SK-N-SH treated with all-trans-retinoic acid at 6 μM for 48 hours (cell line): Measurements from ENCODE around the gene FAM83E.
A peak's percentile ranks its signal among the peaks of the same experiment; 100 is the strongest.

Experiments
- ATAC-seq: fragments of 200-7000 bp; cut with Tn5 transposase; 3 replicates; pipeline ENCODE4 v1.9.1; 2020; ENCODE audit warnings: mild to moderate bottlenecking, moderate library complexity
- BACH2 ChIP-seq: fragments of 250-450 bp; sonication (Bioruptor Pico); IDR thresholded peaks from 2 replicates; pipeline ENCODE4 v1.9.0; 2021; ENCODE audit warnings: mild to moderate bottlenecking, borderline replicate concordance
- CSDC2 ChIP-seq: fragments of 250-450 bp; sonication (Bioruptor Pico); IDR thresholded peaks from 2 replicates; pipeline ENCODE4 v1.5.0; 2020; ENCODE audit warnings: mild to moderate bottlenecking, moderate library complexity
- ESRRG ChIP-seq: fragments of 250-450 bp; sonication (Bioruptor Pico); IDR thresholded peaks from 2 replicates; pipeline ENCODE4 v1.6.1; 2021; ENCODE audit warnings: mild to moderate bottlenecking
- GLIS3 ChIP-seq: fragments of 250-450 bp; sonication (Bioruptor Pico); IDR thresholded peaks from 2 replicates; pipeline ENCODE4 v1.5.0; 2020; ENCODE audit warnings: mild to moderate bottlenecking, moderate library complexity
- ISL1 ChIP-seq: fragments of 250-450 bp; sonication (Bioruptor Pico); IDR thresholded peaks from 2 replicates; pipeline ENCODE4 v2.1.2; 2022; ENCODE audit warnings: mild to moderate bottlenecking, moderate library complexity
- OSR1 ChIP-seq: fragments of 250-450 bp; sonication (Bioruptor Pico); IDR thresholded peaks from 2 replicates; pipeline ENCODE4 v1.8.0; 2022; ENCODE audit warnings: moderate library complexity, mild to moderate bottlenecking, inconsistent platforms
- PPARA ChIP-seq: fragments of 250-450 bp; sonication (Bioruptor Pico); IDR thresholded peaks from 2 replicates; pipeline ENCODE4 v1.5.0; 2020; ENCODE audit warnings: mild to moderate bottlenecking, borderline replicate concordance
- RARB ChIP-seq: fragments of 250-450 bp; sonication (Bioruptor Pico); IDR thresholded peaks from 2 replicates; pipeline ENCODE4 v1.8.0; 2021; ENCODE audit warnings: mild to moderate bottlenecking, moderate library complexity
- SNAI2 ChIP-seq: fragments of 250-450 bp; sonication (Bioruptor Pico); IDR thresholded peaks from 2 replicates; pipeline ENCODE4 v1.5.0; 2020; ENCODE audit warnings: mild to moderate bottlenecking, moderate library complexity
- TCF4 ChIP-seq: fragments of 250-450 bp; sonication (Bioruptor Pico); IDR thresholded peaks from 2 replicates; pipeline ENCODE4 v1.8.0; 2021; ENCODE audit warnings: mild to moderate bottlenecking, moderate library complexity, borderline replicate concordance
- TOX ChIP-seq: fragments of 250-450 bp; sonication (Bioruptor Pico); IDR thresholded peaks from 2 replicates; pipeline ENCODE4 v1.8.0; 2021; ENCODE audit warnings: mild to moderate bottlenecking, moderate library complexity, borderline replicate concordance
- ZFP3 ChIP-seq: fragments of 250-450 bp; sonication (Bioruptor Pico); IDR thresholded peaks from 2 replicates; pipeline ENCODE4 v1.5.0; 2020; ENCODE audit warnings: mild to moderate bottlenecking, moderate library complexity
- ZFP30 ChIP-seq: fragments of 450-650 bp; formaldehyde crosslinking; IDR thresholded peaks from 2 replicates; pipeline ENCODE4 v1.5.0; 2022; ENCODE audit warnings: mild to moderate bottlenecking, moderate library complexity
- ZNF565 ChIP-seq: fragments of 450-650 bp; formaldehyde crosslinking; conservative IDR thresholded peaks from 2 replicates; pipeline ENCODE4 v1.5.0; 2020; ENCODE audit warnings: low read depth, mild to moderate bottlenecking, moderate library complexity
- ZNF70 ChIP-seq: fragments of 450-650 bp; formaldehyde crosslinking; IDR thresholded peaks from 2 replicates; pipeline ENCODE4 v1.5.0; 2020; ENCODE audit warnings: mild to moderate bottlenecking, moderate library complexity
- TF ChIP-seq, protein P1 (sequence below): fragments of 250-450 bp; sonication (Bioruptor Pico); IDR thresholded peaks from 2 replicates; pipeline ENCODE4 v1.5.0; 2020; ENCODE audit warnings: mild to moderate bottlenecking, moderate library complexity
- TF ChIP-seq, protein P2 (sequence below): fragments of 250-450 bp; sonication (Bioruptor Pico); IDR thresholded peaks from 2 replicates; pipeline ENCODE4 v1.5.1; 2021; ENCODE audit warnings: mild to moderate bottlenecking, moderate library complexity
- TF ChIP-seq, protein P3 (sequence below): fragments of 250-450 bp; sonication (Bioruptor Pico); IDR thresholded peaks from 2 replicates; pipeline ENCODE4 v1.8.0; 2021; ENCODE audit warnings: low read depth, mild to moderate bottlenecking, moderate library complexity, borderline replicate concordance
- TF ChIP-seq, protein P4 (sequence below): fragments of 250-450 bp; sonication (Bioruptor Pico); IDR thresholded peaks from 2 replicates; pipeline ENCODE4 v1.8.0; 2020; ENCODE audit warnings: mild to moderate bottlenecking, moderate library complexity, borderline replicate concordance

The FAM83E gene

DNA sequence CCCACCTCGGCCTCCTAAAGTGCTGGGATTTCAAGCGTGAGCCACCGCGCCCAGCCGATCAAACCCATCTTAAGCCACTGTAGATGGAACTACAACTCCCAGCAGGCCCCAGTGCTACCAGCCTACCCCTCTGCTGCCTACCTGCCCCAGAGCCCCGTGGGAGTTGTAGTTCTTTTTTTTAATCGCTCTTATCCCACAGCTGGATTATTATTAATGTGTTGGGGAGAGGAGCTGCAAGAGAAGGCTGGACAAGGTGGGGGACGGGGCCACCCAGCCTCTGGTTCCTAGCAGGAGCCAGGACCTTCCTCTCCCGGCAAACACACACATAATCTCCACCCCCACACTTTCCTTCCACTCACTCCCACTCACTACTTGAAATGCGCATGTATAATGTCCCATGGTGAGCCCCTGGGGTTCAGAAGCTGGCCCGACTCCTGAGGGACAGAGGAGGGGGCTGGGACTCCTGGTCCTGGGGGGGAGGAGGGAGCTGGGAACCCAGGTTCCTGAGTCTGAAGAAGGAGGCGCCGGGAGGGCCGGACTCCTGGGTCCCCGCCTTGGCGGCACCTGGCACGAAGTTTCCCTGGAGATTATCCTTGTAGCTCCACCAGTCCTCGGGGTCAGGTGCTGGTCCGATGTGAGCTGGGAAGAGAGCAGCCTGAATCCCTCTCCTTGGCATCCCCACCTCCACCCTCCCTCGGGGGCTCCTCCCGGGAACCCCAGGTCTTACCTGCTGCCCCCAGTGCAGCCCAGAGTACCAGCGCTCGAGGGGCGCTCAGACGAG lies 30.2 kb upstream of the FAM83E start:
- ATAC-seq = peak; percentile 78
- TF ChIP-seq, protein P1, sequence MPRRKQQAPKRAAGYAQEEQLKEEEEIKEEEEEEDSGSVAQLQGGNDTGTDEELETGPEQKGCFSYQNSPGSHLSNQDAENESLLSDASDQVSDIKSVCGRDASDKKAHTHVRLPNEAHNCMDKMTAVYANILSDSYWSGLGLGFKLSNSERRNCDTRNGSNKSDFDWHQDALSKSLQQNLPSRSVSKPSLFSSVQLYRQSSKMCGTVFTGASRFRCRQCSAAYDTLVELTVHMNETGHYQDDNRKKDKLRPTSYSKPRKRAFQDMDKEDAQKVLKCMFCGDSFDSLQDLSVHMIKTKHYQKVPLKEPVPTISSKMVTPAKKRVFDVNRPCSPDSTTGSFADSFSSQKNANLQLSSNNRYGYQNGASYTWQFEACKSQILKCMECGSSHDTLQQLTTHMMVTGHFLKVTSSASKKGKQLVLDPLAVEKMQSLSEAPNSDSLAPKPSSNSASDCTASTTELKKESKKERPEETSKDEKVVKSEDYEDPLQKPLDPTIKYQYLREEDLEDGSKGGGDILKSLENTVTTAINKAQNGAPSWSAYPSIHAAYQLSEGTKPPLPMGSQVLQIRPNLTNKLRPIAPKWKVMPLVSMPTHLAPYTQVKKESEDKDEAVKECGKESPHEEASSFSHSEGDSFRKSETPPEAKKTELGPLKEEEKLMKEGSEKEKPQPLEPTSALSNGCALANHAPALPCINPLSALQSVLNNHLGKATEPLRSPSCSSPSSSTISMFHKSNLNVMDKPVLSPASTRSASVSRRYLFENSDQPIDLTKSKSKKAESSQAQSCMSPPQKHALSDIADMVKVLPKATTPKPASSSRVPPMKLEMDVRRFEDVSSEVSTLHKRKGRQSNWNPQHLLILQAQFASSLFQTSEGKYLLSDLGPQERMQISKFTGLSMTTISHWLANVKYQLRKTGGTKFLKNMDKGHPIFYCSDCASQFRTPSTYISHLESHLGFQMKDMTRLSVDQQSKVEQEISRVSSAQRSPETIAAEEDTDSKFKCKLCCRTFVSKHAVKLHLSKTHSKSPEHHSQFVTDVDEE (CRISPR knock-in tag) = peak; percentile 73; the same call in 1 of the 2 replicates
- TF ChIP-seq GLIS3 (CRISPR knock-in tag) (no peak), ZFP30 (CRISPR knock-in tag) (no peak), ZFP3 (CRISPR knock-in tag) (peak; percentile 76)
- TF ChIP-seq, all 23 proteins: peak for 2

DNA sequence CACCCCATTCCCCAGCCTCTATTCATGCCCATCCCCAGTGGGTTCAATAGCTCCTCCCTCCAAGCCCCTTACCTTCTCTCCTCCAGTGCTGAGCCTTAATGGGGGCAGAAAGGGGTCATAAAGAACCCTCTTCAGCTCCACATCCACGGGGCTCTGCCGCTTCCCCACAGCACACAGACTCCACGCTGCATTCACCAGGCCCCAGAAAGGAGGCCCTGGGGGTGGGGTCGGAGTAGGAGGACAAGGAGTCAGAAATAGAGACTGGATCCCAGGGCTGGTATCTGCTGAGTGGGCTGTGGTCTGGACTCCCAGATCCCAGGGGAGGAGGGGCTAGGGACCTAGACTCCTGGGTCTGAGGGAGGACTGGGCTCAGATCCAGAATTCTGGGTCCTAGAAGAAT lies 29.5 kb upstream of the FAM83E start:
- no peak for ATAC-seq
- TF ChIP-seq ZFP30 (CRISPR knock-in tag) = no peak
- no peak for TF ChIP-seq CSDC2 (CRISPR knock-in tag)
- TF ChIP-seq, protein P1 (CRISPR knock-in tag) = no peak
- no peak for TF ChIP-seq ISL1 (CRISPR knock-in tag)
- TF ChIP-seq OSR1 (CRISPR knock-in tag) = no peak
- TF ChIP-seq, protein P2, sequence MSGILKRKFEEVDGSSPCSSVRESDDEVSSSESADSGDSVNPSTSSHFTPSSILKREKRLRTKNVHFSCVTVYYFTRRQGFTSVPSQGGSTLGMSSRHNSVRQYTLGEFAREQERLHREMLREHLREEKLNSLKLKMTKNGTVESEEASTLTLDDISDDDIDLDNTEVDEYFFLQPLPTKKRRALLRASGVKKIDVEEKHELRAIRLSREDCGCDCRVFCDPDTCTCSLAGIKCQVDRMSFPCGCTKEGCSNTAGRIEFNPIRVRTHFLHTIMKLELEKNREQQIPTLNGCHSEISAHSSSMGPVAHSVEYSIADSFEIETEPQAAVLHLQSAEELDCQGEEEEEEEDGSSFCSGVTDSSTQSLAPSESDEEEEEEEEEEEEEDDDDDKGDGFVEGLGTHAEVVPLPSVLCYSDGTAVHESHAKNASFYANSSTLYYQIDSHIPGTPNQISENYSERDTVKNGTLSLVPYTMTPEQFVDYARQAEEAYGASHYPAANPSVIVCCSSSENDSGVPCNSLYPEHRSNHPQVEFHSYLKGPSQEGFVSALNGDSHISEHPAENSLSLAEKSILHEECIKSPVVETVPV (CRISPR knock-in tag) = no peak
- TF ChIP-seq, protein P3, sequence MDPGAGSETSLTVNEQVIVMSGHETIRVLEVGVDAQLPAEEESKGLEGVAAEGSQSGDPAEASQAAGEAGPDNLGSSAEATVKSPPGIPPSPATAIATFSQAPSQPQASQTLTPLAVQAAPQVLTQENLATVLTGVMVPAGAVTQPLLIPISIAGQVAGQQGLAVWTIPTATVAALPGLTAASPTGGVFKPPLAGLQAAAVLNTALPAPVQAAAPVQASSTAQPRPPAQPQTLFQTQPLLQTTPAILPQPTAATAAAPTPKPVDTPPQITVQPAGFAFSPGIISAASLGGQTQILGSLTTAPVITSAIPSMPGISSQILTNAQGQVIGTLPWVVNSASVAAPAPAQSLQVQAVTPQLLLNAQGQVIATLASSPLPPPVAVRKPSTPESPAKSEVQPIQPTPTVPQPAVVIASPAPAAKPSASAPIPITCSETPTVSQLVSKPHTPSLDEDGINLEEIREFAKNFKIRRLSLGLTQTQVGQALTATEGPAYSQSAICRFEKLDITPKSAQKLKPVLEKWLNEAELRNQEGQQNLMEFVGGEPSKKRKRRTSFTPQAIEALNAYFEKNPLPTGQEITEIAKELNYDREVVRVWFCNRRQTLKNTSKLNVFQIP (CRISPR knock-in tag) = no peak
- TF ChIP-seq PPARA (CRISPR knock-in tag) = no peak
- no peak for TF ChIP-seq RARB (CRISPR knock-in tag)
- TF ChIP-seq TOX = no peak
- TF ChIP-seq BACH2 (CRISPR knock-in tag) = no peak
- no peak for TF ChIP-seq ESRRG (CRISPR knock-in tag)
- TF ChIP-seq SNAI2 (CRISPR knock-in tag) = no peak
- TF ChIP-seq ZNF565 (CRISPR knock-in tag) = no peak
- TF ChIP-seq, all 23 proteins: peak for 0

DNA sequence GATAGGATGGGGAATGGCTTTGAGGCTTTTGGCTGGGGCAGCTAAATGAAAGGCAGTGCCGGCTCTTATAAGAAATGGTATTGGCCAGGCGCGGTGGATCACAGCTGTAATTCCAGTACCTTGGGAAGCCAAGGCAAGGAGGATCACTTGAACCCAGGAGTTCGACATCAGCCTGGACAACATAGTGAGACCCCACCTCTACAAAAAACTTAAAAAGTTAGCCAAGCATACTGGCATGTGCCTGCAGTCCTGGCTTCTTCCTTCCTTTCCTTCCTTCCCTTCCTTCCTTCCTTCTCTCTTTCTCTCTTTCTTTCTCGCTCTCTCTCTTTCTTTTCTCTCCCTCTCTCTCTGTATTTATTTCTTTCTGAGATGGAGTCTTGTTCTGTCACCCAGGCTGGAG lies 28.0 kb upstream of the FAM83E start:
- TF ChIP-seq TCF4 = no peak
- TF ChIP-seq ZFP3 (CRISPR knock-in tag) = no peak
- no peak for TF ChIP-seq ZNF70
- TF ChIP-seq, protein P3 (CRISPR knock-in tag) = no peak
- TF ChIP-seq CSDC2 (CRISPR knock-in tag) = no peak
- no peak for TF ChIP-seq SNAI2 (CRISPR knock-in tag)
- TF ChIP-seq, protein P4, sequence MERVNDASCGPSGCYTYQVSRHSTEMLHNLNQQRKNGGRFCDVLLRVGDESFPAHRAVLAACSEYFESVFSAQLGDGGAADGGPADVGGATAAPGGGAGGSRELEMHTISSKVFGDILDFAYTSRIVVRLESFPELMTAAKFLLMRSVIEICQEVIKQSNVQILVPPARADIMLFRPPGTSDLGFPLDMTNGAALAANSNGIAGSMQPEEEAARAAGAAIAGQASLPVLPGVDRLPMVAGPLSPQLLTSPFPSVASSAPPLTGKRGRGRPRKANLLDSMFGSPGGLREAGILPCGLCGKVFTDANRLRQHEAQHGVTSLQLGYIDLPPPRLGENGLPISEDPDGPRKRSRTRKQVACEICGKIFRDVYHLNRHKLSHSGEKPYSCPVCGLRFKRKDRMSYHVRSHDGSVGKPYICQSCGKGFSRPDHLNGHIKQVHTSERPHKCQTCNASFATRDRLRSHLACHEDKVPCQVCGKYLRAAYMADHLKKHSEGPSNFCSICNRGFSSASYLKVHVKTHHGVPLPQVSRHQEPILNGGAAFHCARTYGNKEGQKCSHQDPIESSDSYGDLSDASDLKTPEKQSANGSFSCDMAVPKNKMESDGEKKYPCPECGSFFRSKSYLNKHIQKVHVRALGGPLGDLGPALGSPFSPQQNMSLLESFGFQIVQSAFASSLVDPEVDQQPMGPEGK (CRISPR knock-in tag) = no peak
- TF ChIP-seq TOX = no peak
- ATAC-seq = no peak
